ENCODE data around the gene STK35. TPM values are rescaled to one million over a fixed set of nuclear protein-coding genes. Genes with fewer than 3 reads are reported as not detected.

Gene STK35
- 10 to 100 TPM; 22.4 to 24.3 TPM for total RNA-seq

- DNase-seq = peak; percentile 70 to 76
- Mint-ChIP-seq H3K9me3 (no peaks in the 10 kb centered on the region), H3K36me3 (ENCODE audit: insufficient read depth in 2 of 2) (peaks cover 3 to 12% of the 10 kb centered on the region in 2 donors), H3K27me3 (ENCODE audit: low read depth) (no peaks in the 10 kb centered on the region), H3K4me1 (ENCODE audit: low read depth) (peaks cover 47% of the 10 kb centered on the region), H3K27ac (peak within 1 kb of the TSS; percentile 99), H3K4me3 (peak within 1 kb of the TSS; percentile 82 to 96)
- peak; percentile 51 to 57 for ATAC-seq (replicated peaks in 1 of 2)
These were observed at the start of gene STK35 for GRCh38 chr20:2101057-2101864. TSS of gene STK35 (plus strand) at chr20:2101827. CDS start at chr20:2101882, 55 bp downstream.

GRCh38 chr20:2051946-2052345 is 49.7 kb upstream of the STK35 start:
- no peak overlapping the region for H3K4me3 Mint-ChIP-seq
- no peak for ATAC-seq (replicated peaks in 1 of 2)
- H3K27ac Mint-ChIP-seq = no peak overlapping the region
- no peak for DNase-seq
- H3K36me3 Mint-ChIP-seq (ENCODE audit: insufficient read depth in 2 of 2) = no peaks in the 10 kb centered on the region
- no peaks in the 10 kb centered on the region for H3K9me3 Mint-ChIP-seq
- peaks cover 32% of the 10 kb centered on the region for H3K27me3 Mint-ChIP-seq (ENCODE audit: low read depth)
- no peaks in the 10 kb centered on the region for H3K4me1 Mint-ChIP-seq (ENCODE audit: low read depth)

- H3K36me3 Mint-ChIP-seq (ENCODE audit: insufficient read depth in 2 of 2) = no peaks in the 10 kb centered on the region
- H3K4me1 Mint-ChIP-seq (ENCODE audit: low read depth) = no peaks in the 10 kb centered on the region
- DNase-seq = no peak
- H3K4me3 Mint-ChIP-seq = no peak overlapping the region
- peaks cover 0 to 1% of the 10 kb centered on the region in 2 donors for H3K9me3 Mint-ChIP-seq
- peaks cover 39% of the 10 kb centered on the region for H3K27me3 Mint-ChIP-seq (ENCODE audit: low read depth)
- no peak for ATAC-seq (replicated peaks in 1 of 2)
- no peak overlapping the region for H3K27ac Mint-ChIP-seq
These were observed 48.9 kb upstream of the STK35 start for GRCh38 chr20:2052741-2053140.

GRCh38 chr20:2053615-2054014 is 48.0 kb upstream of the STK35 start:
- no peaks in the 10 kb centered on the region for H3K4me1 Mint-ChIP-seq (ENCODE audit: low read depth)
- ATAC-seq (replicated peaks in 1 of 2) (no peak), DNase-seq (no peak)
- peaks cover 0 to 6% of the 10 kb centered on the region in 2 donors for H3K9me3 Mint-ChIP-seq
- peaks cover 41% of the 10 kb centered on the region for H3K27me3 Mint-ChIP-seq (ENCODE audit: low read depth)
- H3K27ac Mint-ChIP-seq = no peak overlapping the region
- no peak overlapping the region for H3K4me3 Mint-ChIP-seq
- no peaks in the 10 kb centered on the region for H3K36me3 Mint-ChIP-seq (ENCODE audit: insufficient read depth in 2 of 2)

- Mint-ChIP-seq H3K27me3 (ENCODE audit: low read depth) (peaks cover 48% of the 10 kb centered on the region), H3K4me1 (ENCODE audit: low read depth) (no peaks in the 10 kb centered on the region), H3K4me3 (no peak overlapping the region), H3K36me3 (ENCODE audit: insufficient read depth in 2 of 2) (no peaks in the 10 kb centered on the region), H3K9me3 (peaks cover 0 to 6% of the 10 kb centered on the region in 2 donors), H3K27ac (no peak overlapping the region)
- DNase-seq = no peak
- ATAC-seq (replicated peaks in 1 of 2) = no peak
These were observed 46.7 kb upstream of the STK35 start for GRCh38 chr20:2054911-2055310.

GRCh38 chr20:2059411-2059810 is 42.2 kb upstream of the STK35 start:
- no peaks in the 10 kb centered on the region for H3K36me3 Mint-ChIP-seq (ENCODE audit: insufficient read depth in 2 of 2)
- peaks cover 0 to 6% of the 10 kb centered on the region in 2 donors for H3K9me3 Mint-ChIP-seq
- H3K4me1 Mint-ChIP-seq (ENCODE audit: low read depth) = no peaks in the 10 kb centered on the region
- no peak overlapping the region for H3K27ac Mint-ChIP-seq
- DNase-seq = no peak
- H3K27me3 Mint-ChIP-seq (ENCODE audit: low read depth) = peaks cover 36% of the 10 kb centered on the region
- ATAC-seq (replicated peaks in 1 of 2) = no peak
- no peak overlapping the region for H3K4me3 Mint-ChIP-seq

GRCh38 chr20:2065099-2065498 is 36.5 kb upstream of the STK35 start:
- Mint-ChIP-seq H3K9me3 (no peaks in the 10 kb centered on the region), H3K4me3 (no peak overlapping the region), H3K27ac (no peak overlapping the region), H3K36me3 (ENCODE audit: insufficient read depth in 2 of 2) (no peaks in the 10 kb centered on the region), H3K27me3 (ENCODE audit: low read depth) (peaks cover 15% of the 10 kb centered on the region), H3K4me1 (ENCODE audit: low read depth) (no peaks in the 10 kb centered on the region)
- DNase-seq (no peak), ATAC-seq (replicated peaks in 1 of 2) (no peak)

- Mint-ChIP-seq H3K9me3 (peaks cover 2 to 3% of the 10 kb centered on the region in 2 donors), H3K4me3 (no peak overlapping the region), H3K36me3 (ENCODE audit: insufficient read depth in 2 of 2) (peaks cover 1 to 3% of the 10 kb centered on the region in 2 donors), H3K27ac (no peak overlapping the region), H3K4me1 (ENCODE audit: low read depth) (no peaks in the 10 kb centered on the region), H3K27me3 (ENCODE audit: low read depth) (peaks cover 18% of the 10 kb centered on the region)
- ATAC-seq (replicated peaks in 1 of 2) (no peak), DNase-seq (no peak)
These were observed 35.0 kb upstream of the STK35 start for GRCh38 chr20:2066461-2067122.

- Mint-ChIP-seq H3K27ac (no peak overlapping the region), H3K4me3 (no peak overlapping the region), H3K36me3 (ENCODE audit: insufficient read depth in 2 of 2) (no peaks in the 10 kb centered on the region), H3K9me3 (no peaks in the 10 kb centered on the region), H3K27me3 (ENCODE audit: low read depth) (peaks cover 35% of the 10 kb centered on the region), H3K4me1 (ENCODE audit: low read depth) (no peaks in the 10 kb centered on the region)
- ATAC-seq (replicated peaks in 1 of 2) (no peak), DNase-seq (no peak)
These were observed 20.9 kb upstream of the STK35 start for GRCh38 chr20:2080532-2081224.

- Mint-ChIP-seq H3K36me3 (ENCODE audit: insufficient read depth in 2 of 2) (no peaks in the 10 kb centered on the region), H3K27ac (no peak overlapping the region), H3K4me1 (ENCODE audit: low read depth) (no peaks in the 10 kb centered on the region), H3K4me3 (no peak overlapping the region), H3K9me3 (no peaks in the 10 kb centered on the region), H3K27me3 (ENCODE audit: low read depth) (peaks cover 28% of the 10 kb centered on the region)
- ATAC-seq (replicated peaks in 1 of 2) (no peak), DNase-seq (no peak)
These were observed 16.9 kb upstream of the STK35 start for GRCh38 chr20:2084703-2085102.

- Mint-ChIP-seq H3K27ac (no peak overlapping the region), H3K4me3 (no peak overlapping the region), H3K27me3 (ENCODE audit: low read depth) (peaks cover 34% of the 10 kb centered on the region), H3K9me3 (no peaks in the 10 kb centered on the region), H3K36me3 (ENCODE audit: insufficient read depth in 2 of 2) (no peaks in the 10 kb centered on the region), H3K4me1 (ENCODE audit: low read depth) (no peaks in the 10 kb centered on the region)
- DNase-seq (no peak), ATAC-seq (replicated peaks in 1 of 2) (no peak)
These were observed 15.2 kb upstream of the STK35 start for GRCh38 chr20:2086177-2086979.

GRCh38 chr20:2086980-2087377 is 14.6 kb upstream of the STK35 start:
- Mint-ChIP-seq H3K9me3 (no peaks in the 10 kb centered on the region), H3K4me1 (ENCODE audit: low read depth) (no peaks in the 10 kb centered on the region), H3K4me3 (no peak overlapping the region), H3K27me3 (ENCODE audit: low read depth) (peaks cover 34% of the 10 kb centered on the region), H3K27ac (no peak overlapping the region), H3K36me3 (ENCODE audit: insufficient read depth in 2 of 2) (no peaks in the 10 kb centered on the region)
- no peak for ATAC-seq (replicated peaks in 1 of 2)
- DNase-seq = no peak
